LNCAP (cell line): ENCODE results near the gene CHPT1.

Experiments used
- CTCF ChIP-seq: fragments of 450-650 bp; IDR thresholded peaks from 2 replicates; pipeline ENCODE4 v1.5.1; 2017; ENCODE audit warnings: mild to moderate bottlenecking

The CHPT1 gene

GRCh38 chr12:101761781-101762180 is 64.3 kb downstream of the CHPT1 start:
- no peak for TF ChIP-seq CTCF

- no peak for TF ChIP-seq CTCF
Measured at GRCh38 chr12:101763246-101763931, 65.9 kb downstream of the CHPT1 start.

GRCh38 chr12:101764051-101764792 is 66.8 kb downstream of the CHPT1 start:
- no peak for TF ChIP-seq CTCF

GRCh38 chr12:101767537-101767936 is 70.1 kb downstream of the CHPT1 start:
- no peak; the same call in 1 of the 2 replicates for TF ChIP-seq CTCF

GRCh38 chr12:101768781-101769180 is 71.3 kb downstream of the CHPT1 start:
- no peak for TF ChIP-seq CTCF

GRCh38 chr12:101769865-101770264 is 72.4 kb downstream of the CHPT1 start:
- no peak for TF ChIP-seq CTCF

GRCh38 chr12:101772012-101772775 is 74.8 kb downstream of the CHPT1 start:
- TF ChIP-seq CTCF = no peak
